CD4-positive, alpha-beta T cell (primary cell): Measurements from ENCODE around the gene DIP2C. TPM values are rescaled to one million over a fixed set of nuclear protein-coding genes. Genes with fewer than 3 reads are reported as not detected.

Experiments
- ATAC-seq: fragments of 200-7000 bp; cut with Tn5 transposase; one replicate; pipeline ENCODE4 v1.10.0; 2022; ENCODE audit warnings: mild to moderate bottlenecking; ENCODE audit not compliant: poor library complexity
- CTCF ChIA-PET: fragments of 350-600 bp; sonication (Branson Sonifier 250); formaldehyde crosslinking; loops from one replicate; lab custom pipeline; 2021; ENCODE audit warnings: antibody characterized with exemption, inconsistent platforms; lab: Charles Lee
- POLR2A ChIA-PET: fragments of 350-600 bp; sonication (Branson Sonifier 250); formaldehyde crosslinking; loops from one replicate; lab custom pipeline; 2021; ENCODE audit warnings: antibody characterized with exemption, inconsistent platforms; lab: Charles Lee
- DNase-seq, 14 experiments: peaks; one replicate each; pipeline ENCODE4 v3.0.0-alpha.2; 2013 to 2020; ENCODE audit warnings: mixed read lengths in 2 of 14
- H3K27ac ChIP-seq, 2 donors: one replicate each; pipeline versions ENCODE4 v1.5.1 to v1.7.0; 2013; ENCODE audit warnings: low read length in 2 of 2, low read depth in 1 of 2, mild to moderate bottlenecking in 1 of 2
- H3K27me3 ChIP-seq, 2 experiments: 1 replicate in 1 of 2; 2 replicates in 1 of 2; pipeline versions ENCODE4 v1.6.1 to v1.7.0; 2013; ENCODE audit warnings: low read length in 2 of 2, control low read depth in 1 of 2, mild to moderate bottlenecking in 1 of 2, moderate library complexity in 1 of 2; ENCODE audit not compliant: insufficient read depth in 2 of 2, control insufficient read depth in 1 of 2
- H3K36me3 ChIP-seq: one replicate; pipeline ENCODE4 v1.6.1; 2013; ENCODE audit warnings: low read length, control low read depth; ENCODE audit not compliant: insufficient read depth
- H3K4me1 ChIP-seq: one replicate; pipeline ENCODE4 v1.6.1; 2013; ENCODE audit warnings: low read length, control low read depth; ENCODE audit not compliant: insufficient read depth
- H3K4me3 ChIP-seq: one replicate; pipeline ENCODE4 v1.5.1; 2013; ENCODE audit warnings: mild to moderate bottlenecking, low read length, moderate library complexity
- H3K9me3 ChIP-seq, 2 experiments: 1 replicate in 1 of 2; 2 replicates in 1 of 2; pipeline versions ENCODE4 v1.6.1 to v1.7.0; 2013; ENCODE audit warnings: low read length in 2 of 2, mild to moderate bottlenecking in 2 of 2, control low read depth in 1 of 2, moderate library complexity in 1 of 2; ENCODE audit not compliant: control insufficient read depth in 1 of 2, insufficient read depth in 1 of 2
- H3K27ac Mint-ChIP-seq: one replicate; pipeline ENCODE4 v1.8.0; 2020; ENCODE audit warnings: mixed read lengths
- H3K27me3 Mint-ChIP-seq: one replicate; pipeline ENCODE4 v1.8.0; 2021; ENCODE audit warnings: mixed read lengths
- H3K36me3 Mint-ChIP-seq: one replicate; pipeline ENCODE4 v1.8.0; 2021; ENCODE audit warnings: low read depth, mixed read lengths
- H3K4me1 Mint-ChIP-seq: one replicate; pipeline ENCODE4 v1.8.0; 2021; ENCODE audit warnings: low read depth, mixed read lengths
- H3K4me3 Mint-ChIP-seq: one replicate; pipeline ENCODE4 v1.8.0; 2020; ENCODE audit warnings: mild to moderate bottlenecking, mixed read lengths
- H3K9me3 Mint-ChIP-seq: one replicate; pipeline ENCODE4 v1.8.0; 2020; ENCODE audit warnings: mixed read lengths
- CTCF ChIP-seq: fragments of 200-600 bp; IDR thresholded peaks from one replicate; pipeline ENCODE4 v1.8.0; 2022; ENCODE audit warnings: antibody characterized with exemption, mild to moderate bottlenecking
- intact Hi-C, 2 experiments: fragments of 100-400 bp; cut with DNase I in 1 of 2; cut with micrococcal nuclease in 1 of 2; formaldehyde crosslinking; loops; one replicate each; pipeline versions ENCODE4 v1.15.1 to v1.9.0; 2023 to 2025; cut with DNase I, micrococcal nuclease
- total RNA-seq, 174 experiments: library from RNA in 2 of 174; stranded (reverse) in 2 of 174; gene quantifications; one replicate each; pipeline ENCODE4 v1.2.3 and lab custom pipeline; 2021 to 2026

The DIP2C gene
- total RNA-seq, 2 experiments from 2014 or later = 4.1 TPM

GRCh38 chr10:340646-341045 lies 348.8 kb downstream of the DIP2C start:
- Mint-ChIP-seq H3K27ac (no peak overlapping the region), H3K27me3 (no peaks in the 10 kb centered on the region), H3K9me3 (no peaks in the 10 kb centered on the region), H3K4me3 (no peak overlapping the region), H3K36me3 (peaks cover 21% of the 10 kb centered on the region), H3K4me1 (no peaks in the 10 kb centered on the region)
- ChIA-PET CTCF (interaction anchor here (0.6 kb wide), 1 partner anchor 678 kb away, joined by 3 read pairs; no protein-coding TSS in a partner anchor), POLR2A (no interaction called here)
- H3K36me3 ChIP-seq = peaks cover 3% of the 10 kb centered on the region
- H3K4me1 ChIP-seq = no peaks in the 10 kb centered on the region
- H3K27me3 ChIP-seq = no peaks in the 10 kb centered on the region
- H3K4me3 ChIP-seq = no peak overlapping the region
- intact Hi-C loops = no loop called here
- no peak for DNase-seq
- H3K9me3 ChIP-seq = no peaks in the 10 kb centered on the region
- no peak for ATAC-seq
- H3K27ac ChIP-seq = no peak overlapping the region
- TF ChIP-seq CTCF = no peak

- ATAC-seq (no peak), DNase-seq (no peak)
- Histone ChIP-seq H3K36me3 (peaks cover 3% of the 10 kb centered on the region), H3K4me3 (no peak overlapping the region), H3K27me3 (no peaks in the 10 kb centered on the region), H3K9me3 (no peaks in the 10 kb centered on the region), H3K27ac (no peak overlapping the region), H3K4me1 (peaks cover 2% of the 10 kb centered on the region)
- H3K4me1 Mint-ChIP-seq = peaks cover 13% of the 10 kb centered on the region
- H3K27ac Mint-ChIP-seq = peak overlapping the region; percentile 46
- no peaks in the 10 kb centered on the region for H3K27me3 Mint-ChIP-seq
- no peak for TF ChIP-seq CTCF
- ChIA-PET POLR2A (no interaction called here), CTCF (no interaction called here)
- intact Hi-C loops = no loop called here
- H3K36me3 Mint-ChIP-seq = peaks cover 21% of the 10 kb centered on the region
- H3K9me3 Mint-ChIP-seq = no peaks in the 10 kb centered on the region
- no peak overlapping the region for H3K4me3 Mint-ChIP-seq
Measured at GRCh38 chr10:339038-339391, 350.5 kb downstream of the DIP2C start.

- H3K36me3 ChIP-seq = peaks cover 3% of the 10 kb centered on the region
- intact Hi-C loops = no loop called here
- no peaks in the 10 kb centered on the region for H3K9me3 ChIP-seq
- H3K4me3 ChIP-seq = no peak overlapping the region
- ATAC-seq = no peak
- Mint-ChIP-seq H3K27me3 (no peaks in the 10 kb centered on the region), H3K9me3 (no peaks in the 10 kb centered on the region), H3K4me1 (peaks cover 19% of the 10 kb centered on the region), H3K36me3 (peaks cover 21% of the 10 kb centered on the region), H3K4me3 (no peak overlapping the region), H3K27ac (peak overlapping the region; percentile 46)
- DNase-seq = no peak
- peaks cover 6% of the 10 kb centered on the region for H3K4me1 ChIP-seq
- ChIA-PET POLR2A (interaction anchor here (0.6 kb wide), 1 partner anchor 78 kb away, joined by 3 read pairs; no protein-coding TSS in a partner anchor), CTCF (no interaction called here)
- no peak for TF ChIP-seq CTCF
- no peaks in the 10 kb centered on the region for H3K27me3 ChIP-seq
- no peak overlapping the region for H3K27ac ChIP-seq
Measured at GRCh38 chr10:338171-339037, 351.1 kb downstream of the DIP2C start.
